ENCODE measurements around the gene PCDHGA6.
"Not testable (repeated sequence)": the region's sequence is repeated elsewhere in the genome, so short reads cannot be mapped to it uniquely, and the experiment has no call there.

Gene PCDHGA6

GRCh38 chr5:141389153-141390042, 15.7 kb downstream of the PCDHGA6 start:
- peak in 1 of 10 donors; percentile 80 for DNase-seq
- intact Hi-C loops (cut with DNase I) = no loop called here

GRCh38 chr5:141392429-141393198, 18.9 kb downstream of the PCDHGA6 start, which contains the start of gene PCDHGA8:
TSS of gene PCDHGA8 (plus strand) at chr5:141392633. CDS start at chr5:141392814, 181 bp downstream.
- intact Hi-C loops (cut with DNase I) = no loop called here
- no peak for DNase-seq

GRCh38 chr5:141393267-141393666, 19.6 kb downstream of the PCDHGA6 start:
- intact Hi-C loops (cut with DNase I) = no loop called here
- no peak for DNase-seq

- peak in 1 of 10 donors; percentile 66 for DNase-seq
Observed at GRCh38 chr5:141394401-141395187, 20.9 kb downstream of the PCDHGA6 start.

GRCh38 chr5:141397756-141398551, 24.3 kb downstream of the PCDHGA6 start, which contains the start of gene PCDHGB5:
TSS of gene PCDHGB5 (plus strand) at chr5:141397947. CDS start at chr5:141398128, 181 bp downstream.
- DNase-seq = not testable (repeated sequence)

More at GRCh38 chr5:141394401-141395187, 20.9 kb downstream of the PCDHGA6 start:
- intact Hi-C loops (cut with DNase I) = not testable (repeated sequence)

GRCh38 chr5:141398608-141399007, 24.9 kb downstream of the PCDHGA6 start:
- intact Hi-C loops (cut with DNase I) = no loop called here

More at GRCh38 chr5:141397756-141398551, 24.3 kb downstream of the PCDHGA6 start, which contains the start of gene PCDHGB5:
- intact Hi-C loops (cut with DNase I) = not testable (repeated sequence)

GRCh38 chr5:141399555-141400258, 26.0 kb downstream of the PCDHGA6 start:
- peak in 2 of 10 donors; percentile 51 to 71 for DNase-seq
- intact Hi-C loops (cut with DNase I) = no loop called here

More at GRCh38 chr5:141398608-141399007, 24.9 kb downstream of the PCDHGA6 start:
- DNase-seq = no peak

GRCh38 chr5:141402553-141403243, 29.0 kb downstream of the PCDHGA6 start, which contains the start of gene PCDHGA9:
TSS of gene PCDHGA9 (plus strand) at chr5:141402778. CDS start at chr5:141402953, 175 bp downstream.
- intact Hi-C loops (cut with DNase I) = no loop called here
- DNase-seq = peak in 4 of 10 donors; percentile 22 to 72 (median 50)

- DNase-seq = peak in 1 of 10 donors; percentile 72
- intact Hi-C loops (cut with DNase I) = no loop called here
Observed at GRCh38 chr5:141403387-141403786, 29.7 kb downstream of the PCDHGA6 start.

GRCh38 chr5:141407790-141408505, 34.3 kb downstream of the PCDHGA6 start, which contains the start of gene PCDHGB6:
TSS of gene PCDHGB6 (plus strand) at chr5:141408021. CDS start at chr5:141408203, 182 bp downstream.
- intact Hi-C loops (cut with DNase I) = not testable (repeated sequence)
- DNase-seq = peak in 2 of 10 donors; percentile 65 to 70

GRCh38 chr5:141409598-141410306, 36.1 kb downstream of the PCDHGA6 start:
- intact Hi-C loops (cut with DNase I) = no loop called here
- peak in 2 of 10 donors; percentile 43 to 73 for DNase-seq

- intact Hi-C loops (cut with DNase I) = no loop called here
- no peak for DNase-seq
Observed at GRCh38 chr5:141411575-141411974, 37.9 kb downstream of the PCDHGA6 start.

GRCh38 chr5:141412854-141413539, 39.3 kb downstream of the PCDHGA6 start, which contains the start of gene PCDHGA10:
TSS of gene PCDHGA10 (plus strand) at chr5:141412987. CDS start at chr5:141413176, 189 bp downstream.
- DNase-seq = peak in 3 of 10 donors; percentile 6 to 75 (median 73)
- intact Hi-C loops (cut with DNase I) = no loop called here

- intact Hi-C loops (cut with DNase I) = no loop called here
- peak in 2 of 10 donors; percentile 40 to 49 for DNase-seq
Observed at GRCh38 chr5:141413540-141414069, 39.9 kb downstream of the PCDHGA6 start.
